ENCODE results near the gene TET3. TPM values are rescaled to one million over a fixed set of nuclear protein-coding genes. Genes with fewer than 3 reads are reported as not detected.

The TET3 gene
- polyA plus RNA-seq, 1 donor from 2014 or later, result 18.2 TPM

- TF ChIP-seq POLR2AphosphoS5 (IDR thresholded peaks at IDR 0.05), result no peak
- TF ChIP-seq SMC3 (conservative IDR thresholded peaks at IDR 0.05; ENCODE audit: poor library complexity), result peak; percentile 18
- Histone ChIP-seq H3K9me2 (ENCODE audit: insufficient read depth, low read length) (no peaks in the 10 kb centered on the region), H3K27me3 (ENCODE audit: insufficient read depth, low read depth, low read length) (peaks cover 30% of the 10 kb centered on the region), H2AFZ (ENCODE audit: low read depth, low read length) (no peak overlapping the region), H3K36me3 (ENCODE audit: insufficient read depth, low read length) (no peaks in the 10 kb centered on the region), H3K27ac (ENCODE audit: low read length) (peak overlapping the region; percentile 42), H4K20me1 (ENCODE audit: insufficient read depth) (no peaks in the 10 kb centered on the region), H3F3A (ENCODE audit: insufficient read depth, low read length, poor library complexity, severe bottlenecking) (no peaks in the 10 kb centered on the region), H3K9me3 (ENCODE audit: low read length) (no peaks in the 10 kb centered on the region), H3K9ac (ENCODE audit: low read length) (peak overlapping the region; percentile 87), H3K4me2 (ENCODE audit: low read length) (peak overlapping the region; percentile 97), H3K79me2 (replicated peaks; ENCODE audit: insufficient read depth, low read length) (peaks cover 51% of the 10 kb centered on the region), H3K4me3 (ENCODE audit: low read length) (peak overlapping the region; percentile 90)
Observed at GRCh38 chr2:73985308-73986084, 786 bp downstream of the TET3 start.

DNA sequence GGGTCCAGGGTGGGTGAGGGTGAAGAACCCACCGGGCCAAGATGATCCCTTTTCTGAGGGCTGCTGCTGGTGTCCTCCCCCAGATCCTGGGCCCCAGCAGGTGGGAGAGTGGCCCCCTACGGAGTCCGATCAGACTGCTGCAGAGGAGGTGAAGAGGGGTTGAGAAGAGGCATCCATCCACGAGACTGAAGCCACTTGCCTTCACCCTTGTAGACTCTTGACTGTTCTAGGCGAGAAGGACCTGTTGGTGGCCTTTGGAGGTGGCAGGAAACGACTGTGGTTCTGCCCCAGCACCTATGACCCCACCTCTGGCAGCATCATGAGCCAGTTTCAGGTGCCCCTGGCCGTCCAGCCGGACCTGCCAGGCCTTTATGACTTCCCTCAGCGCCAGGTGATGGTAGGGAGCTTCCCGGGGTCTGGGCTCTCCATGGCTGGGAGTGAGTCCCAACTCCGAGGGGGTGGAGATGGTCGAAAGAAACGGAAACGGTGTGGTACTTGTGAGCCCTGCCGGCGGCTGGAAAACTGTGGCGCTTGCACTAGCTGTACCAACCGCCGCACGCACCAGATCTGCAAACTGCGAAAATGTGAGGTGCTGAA is 1.5 kb downstream of the TET3 start:
- no peaks in the 10 kb centered on the region for H3K9me3 ChIP-seq (ENCODE audit: low read length)
- peak overlapping the region; percentile 42 for H3K27ac ChIP-seq (ENCODE audit: low read length)
- no peaks in the 10 kb centered on the region for H3K9me2 ChIP-seq (ENCODE audit: insufficient read depth, low read length)
- H3K4me3 ChIP-seq (ENCODE audit: low read length), result peak overlapping the region; percentile 90
- H2AFZ ChIP-seq (ENCODE audit: low read depth, low read length), result no peak overlapping the region
- no peaks in the 10 kb centered on the region for H3K36me3 ChIP-seq (ENCODE audit: insufficient read depth, low read length)
- H4K20me1 ChIP-seq (ENCODE audit: insufficient read depth), result no peaks in the 10 kb centered on the region
- H3F3A ChIP-seq (ENCODE audit: insufficient read depth, low read length, poor library complexity, severe bottlenecking), result no peaks in the 10 kb centered on the region
- peak overlapping the region; percentile 97 for H3K4me2 ChIP-seq (ENCODE audit: low read length)
- H3K9ac ChIP-seq (ENCODE audit: low read length), result peak overlapping the region; percentile 78
- TF ChIP-seq SMC3 (conservative IDR thresholded peaks at IDR 0.05; ENCODE audit: poor library complexity) (no peak), TAF1 (IDR thresholded peaks at IDR 0.05; ENCODE audit: low read depth) (no peak), RAD21 (conservative IDR thresholded peaks at IDR 0.05) (no peak), REST (IDR thresholded peaks at IDR 0.05; ENCODE audit: borderline replicate concordance) (no peak), POLR2AphosphoS5 (IDR thresholded peaks at IDR 0.05) (no peak), EP300 (conservative IDR thresholded peaks at IDR 0.05; ENCODE audit: poor library complexity, severe bottlenecking) (no peak), MXI1 (conservative IDR thresholded peaks at IDR 0.05; ENCODE audit: poor library complexity, severe bottlenecking) (no peak), CTCF (IDR thresholded peaks at IDR 0.05; ENCODE audit: poor library complexity, severe bottlenecking) (no peak), EZH2 (IDR thresholded peaks at IDR 0.05; ENCODE audit: borderline replicate concordance, insufficient read depth, low read length, poor library complexity, severe bottlenecking) (no peak)
- peaks cover 58% of the 10 kb centered on the region for H3K79me2 ChIP-seq (replicated peaks; ENCODE audit: insufficient read depth, low read length)
- peaks cover 23% of the 10 kb centered on the region for H3K27me3 ChIP-seq (ENCODE audit: insufficient read depth, low read depth, low read length)
